Measurements from ENCODE around the gene ARNT2. TPM values are rescaled to one million over a fixed set of nuclear protein-coding genes. Genes with fewer than 3 reads are reported as not detected.

ARNT2 gene
- total and polyA plus RNA-seq, 2 of the 13 experiments (the other 11 are each of a cell fraction or from before 2014, with no cell fraction given), result 0.69 to 1.7 TPM

DNA sequence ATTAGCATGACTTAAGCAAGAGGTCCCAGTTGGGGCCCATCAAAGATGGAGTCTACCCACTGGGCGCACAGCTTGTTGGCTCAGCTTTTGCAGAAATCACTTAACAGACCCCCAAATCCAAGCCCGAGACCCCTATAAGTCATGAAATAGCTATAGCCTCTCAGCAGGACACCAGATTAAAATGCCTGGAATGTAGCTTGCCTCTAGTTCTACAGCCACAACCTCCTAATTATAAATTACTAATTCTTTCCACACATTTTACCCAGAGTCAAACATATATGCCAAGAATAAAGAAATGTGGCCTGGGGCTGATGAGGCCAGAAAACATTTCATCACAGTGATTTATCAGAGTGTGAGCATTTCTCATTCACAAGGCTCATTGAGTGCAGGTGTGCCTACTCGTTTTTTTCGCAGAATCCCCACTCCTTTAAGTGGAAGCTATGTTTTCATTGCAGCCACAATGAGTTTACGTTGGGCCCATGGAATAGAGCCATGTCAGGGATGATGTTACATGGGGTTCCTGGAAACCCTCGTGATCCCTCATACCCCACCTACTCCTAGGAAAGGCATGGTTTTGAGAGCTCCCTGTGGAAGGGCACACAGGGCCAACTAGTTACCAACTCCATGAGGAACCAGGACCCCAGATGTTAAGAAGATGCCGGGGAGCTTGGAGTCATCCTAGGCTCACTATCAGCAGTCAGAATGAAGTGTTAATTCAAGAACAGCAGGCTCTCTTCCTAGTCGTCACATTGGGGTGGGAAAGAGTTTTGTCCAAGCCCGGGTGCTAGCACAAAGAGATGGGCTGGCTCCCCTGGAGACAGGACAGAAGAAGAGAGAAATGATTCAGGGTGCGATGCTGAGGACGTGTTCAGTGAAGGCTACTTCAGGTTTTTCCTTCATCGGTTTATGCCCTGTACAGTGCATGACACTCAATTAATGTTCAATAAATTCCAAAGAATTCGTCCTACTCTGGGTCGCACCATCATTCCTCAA lies 200.7 kb downstream of the ARNT2 start:
- in situ Hi-C loops (cut with HindIII; ENCODE audit: extremely low pct_ligation_motif_present, low pct_unique_long_range_greater_than_20kb) (no loop called here), intact Hi-C loops (cut with micrococcal nuclease; ENCODE audit: unreplicated experiment) (no loop called here)
- no peaks in the 10 kb centered on the region for H3K36me3 ChIP-seq (replicated peaks in 1 of 2; ENCODE audit: control insufficient read depth in 1 of 2, insufficient read depth in 2 of 2, low read length in 2 of 2)
- ATAC-seq (no peak), DNase-seq (ENCODE audit: low spot score) (no peak), FAIRE-seq (no peak)
- peaks cover 2 to 38% of the 10 kb centered on the region in 2 experiments; a peak in 4 of 5 replicates for H3K27me3 ChIP-seq (ENCODE audit: control insufficient read depth in 1 of 2, insufficient read depth in 2 of 2, low read length in 2 of 2)
- H3K9ac ChIP-seq (ENCODE audit: insufficient read depth, low read depth, low read length), result no peak overlapping the region
- no peak overlapping the region for H3K4me2 ChIP-seq (ENCODE audit: low read depth, low read length)
- no peaks in the 10 kb centered on the region for H3K9me3 ChIP-seq (ENCODE audit: low read length)
- H3K4me1 ChIP-seq (ENCODE audit: insufficient read depth, low read length), result no peaks in the 10 kb centered on the region
- H3K79me2 ChIP-seq (ENCODE audit: insufficient read depth, low read length), result no peaks in the 10 kb centered on the region
- WGBS (ENCODE audit: low lambda C conversion rate), result 36% methylated on average over 13 of the region's 14 CpGs
- H4K20me1 ChIP-seq (ENCODE audit: insufficient read depth, low read length), result no peaks in the 10 kb centered on the region
- BruUV-seq (replicated peaks), result no TSS peak
- ChIA-PET POLR2A (no interaction called here), CTCF (ENCODE audit: low intra/inter-chr PET ratio, low total read pairs) (no interaction called here)
- H3K4me3 ChIP-seq (replicated peaks in 1 of 3; ENCODE audit: insufficient read depth in 1 of 3, low read depth in 2 of 3, low read length in 3 of 3), result no peak overlapping the region
- H2AFZ ChIP-seq (ENCODE audit: low read length), result no peak overlapping the region
- H3K27ac ChIP-seq (ENCODE audit: extremely low read length, insufficient read depth, low read length), result no peak overlapping the region
- no peak for TF ChIP-seq EHMT2 (IDR thresholded peaks at IDR 0.05; ENCODE audit: borderline replicate concordance, low read depth, low read length)
- TF ChIP-seq, protein P1, sequence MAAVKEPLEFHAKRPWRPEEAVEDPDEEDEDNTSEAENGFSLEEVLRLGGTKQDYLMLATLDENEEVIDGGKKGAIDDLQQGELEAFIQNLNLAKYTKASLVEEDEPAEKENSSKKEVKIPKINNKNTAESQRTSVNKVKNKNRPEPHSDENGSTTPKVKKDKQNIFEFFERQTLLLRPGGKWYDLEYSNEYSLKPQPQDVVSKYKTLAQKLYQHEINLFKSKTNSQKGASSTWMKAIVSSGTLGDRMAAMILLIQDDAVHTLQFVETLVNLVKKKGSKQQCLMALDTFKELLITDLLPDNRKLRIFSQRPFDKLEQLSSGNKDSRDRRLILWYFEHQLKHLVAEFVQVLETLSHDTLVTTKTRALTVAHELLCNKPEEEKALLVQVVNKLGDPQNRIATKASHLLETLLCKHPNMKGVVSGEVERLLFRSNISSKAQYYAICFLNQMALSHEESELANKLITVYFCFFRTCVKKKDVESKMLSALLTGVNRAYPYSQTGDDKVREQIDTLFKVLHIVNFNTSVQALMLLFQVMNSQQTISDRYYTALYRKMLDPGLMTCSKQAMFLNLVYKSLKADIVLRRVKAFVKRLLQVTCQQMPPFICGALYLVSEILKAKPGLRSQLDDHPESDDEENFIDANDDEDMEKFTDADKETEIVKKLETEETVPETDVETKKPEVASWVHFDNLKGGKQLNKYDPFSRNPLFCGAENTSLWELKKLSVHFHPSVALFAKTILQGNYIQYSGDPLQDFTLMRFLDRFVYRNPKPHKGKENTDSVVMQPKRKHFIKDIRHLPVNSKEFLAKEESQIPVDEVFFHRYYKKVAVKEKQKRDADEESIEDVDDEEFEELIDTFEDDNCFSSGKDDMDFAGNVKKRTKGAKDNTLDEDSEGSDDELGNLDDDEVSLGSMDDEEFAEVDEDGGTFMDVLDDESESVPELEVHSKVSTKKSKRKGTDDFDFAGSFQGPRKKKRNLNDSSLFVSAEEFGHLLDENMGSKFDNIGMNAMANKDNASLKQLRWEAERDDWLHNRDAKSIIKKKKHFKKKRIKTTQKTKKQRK (IDR thresholded peaks at IDR 0.05; ENCODE audit: low read length), result no peak
- TF ChIP-seq POGZ (CRISPR knock-in tag; IDR thresholded peaks at IDR 0.05), result no peak
- TF ChIP-seq, protein P2, sequence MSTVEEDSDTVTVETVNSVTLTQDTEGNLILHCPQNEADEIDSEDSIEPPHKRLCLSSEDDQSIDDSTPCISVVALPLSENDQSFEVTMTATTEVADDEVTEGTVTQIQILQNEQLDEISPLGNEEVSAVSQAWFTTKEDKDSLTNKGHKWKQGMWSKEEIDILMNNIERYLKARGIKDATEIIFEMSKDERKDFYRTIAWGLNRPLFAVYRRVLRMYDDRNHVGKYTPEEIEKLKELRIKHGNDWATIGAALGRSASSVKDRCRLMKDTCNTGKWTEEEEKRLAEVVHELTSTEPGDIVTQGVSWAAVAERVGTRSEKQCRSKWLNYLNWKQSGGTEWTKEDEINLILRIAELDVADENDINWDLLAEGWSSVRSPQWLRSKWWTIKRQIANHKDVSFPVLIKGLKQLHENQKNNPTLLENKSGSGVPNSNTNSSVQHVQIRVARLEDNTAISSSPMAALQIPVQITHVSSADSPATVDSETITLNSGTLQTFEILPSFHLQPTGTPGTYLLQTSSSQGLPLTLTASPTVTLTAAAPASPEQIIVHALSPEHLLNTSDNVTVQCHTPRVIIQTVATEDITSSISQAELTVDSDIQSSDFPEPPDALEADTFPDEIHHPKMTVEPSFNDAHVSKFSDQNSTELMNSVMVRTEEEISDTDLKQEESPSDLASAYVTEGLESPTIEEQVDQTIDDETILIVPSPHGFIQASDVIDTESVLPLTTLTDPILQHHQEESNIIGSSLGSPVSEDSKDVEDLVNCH (CRISPR knock-in tag; IDR thresholded peaks at IDR 0.05), result no peak
- TF ChIP-seq, protein P3, sequence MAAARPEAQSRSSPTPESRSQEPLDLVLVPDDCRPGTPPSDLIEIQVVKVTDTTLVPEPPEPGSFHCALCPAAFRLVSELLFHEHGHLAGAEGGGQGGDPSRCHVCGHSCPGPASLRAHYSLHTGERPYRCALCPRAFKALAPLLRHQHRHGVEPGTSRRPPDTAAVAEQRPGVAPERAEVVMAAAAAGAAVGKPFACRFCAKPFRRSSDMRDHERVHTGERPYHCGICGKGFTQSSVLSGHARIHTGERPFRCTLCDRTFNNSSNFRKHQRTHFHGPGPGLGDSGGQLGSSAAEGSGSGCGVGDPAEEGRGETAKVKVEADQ (CRISPR knock-in tag; IDR thresholded peaks at IDR 0.05; ENCODE audit: borderline replicate concordance), result no peak
- TF ChIP-seq, protein P4, sequence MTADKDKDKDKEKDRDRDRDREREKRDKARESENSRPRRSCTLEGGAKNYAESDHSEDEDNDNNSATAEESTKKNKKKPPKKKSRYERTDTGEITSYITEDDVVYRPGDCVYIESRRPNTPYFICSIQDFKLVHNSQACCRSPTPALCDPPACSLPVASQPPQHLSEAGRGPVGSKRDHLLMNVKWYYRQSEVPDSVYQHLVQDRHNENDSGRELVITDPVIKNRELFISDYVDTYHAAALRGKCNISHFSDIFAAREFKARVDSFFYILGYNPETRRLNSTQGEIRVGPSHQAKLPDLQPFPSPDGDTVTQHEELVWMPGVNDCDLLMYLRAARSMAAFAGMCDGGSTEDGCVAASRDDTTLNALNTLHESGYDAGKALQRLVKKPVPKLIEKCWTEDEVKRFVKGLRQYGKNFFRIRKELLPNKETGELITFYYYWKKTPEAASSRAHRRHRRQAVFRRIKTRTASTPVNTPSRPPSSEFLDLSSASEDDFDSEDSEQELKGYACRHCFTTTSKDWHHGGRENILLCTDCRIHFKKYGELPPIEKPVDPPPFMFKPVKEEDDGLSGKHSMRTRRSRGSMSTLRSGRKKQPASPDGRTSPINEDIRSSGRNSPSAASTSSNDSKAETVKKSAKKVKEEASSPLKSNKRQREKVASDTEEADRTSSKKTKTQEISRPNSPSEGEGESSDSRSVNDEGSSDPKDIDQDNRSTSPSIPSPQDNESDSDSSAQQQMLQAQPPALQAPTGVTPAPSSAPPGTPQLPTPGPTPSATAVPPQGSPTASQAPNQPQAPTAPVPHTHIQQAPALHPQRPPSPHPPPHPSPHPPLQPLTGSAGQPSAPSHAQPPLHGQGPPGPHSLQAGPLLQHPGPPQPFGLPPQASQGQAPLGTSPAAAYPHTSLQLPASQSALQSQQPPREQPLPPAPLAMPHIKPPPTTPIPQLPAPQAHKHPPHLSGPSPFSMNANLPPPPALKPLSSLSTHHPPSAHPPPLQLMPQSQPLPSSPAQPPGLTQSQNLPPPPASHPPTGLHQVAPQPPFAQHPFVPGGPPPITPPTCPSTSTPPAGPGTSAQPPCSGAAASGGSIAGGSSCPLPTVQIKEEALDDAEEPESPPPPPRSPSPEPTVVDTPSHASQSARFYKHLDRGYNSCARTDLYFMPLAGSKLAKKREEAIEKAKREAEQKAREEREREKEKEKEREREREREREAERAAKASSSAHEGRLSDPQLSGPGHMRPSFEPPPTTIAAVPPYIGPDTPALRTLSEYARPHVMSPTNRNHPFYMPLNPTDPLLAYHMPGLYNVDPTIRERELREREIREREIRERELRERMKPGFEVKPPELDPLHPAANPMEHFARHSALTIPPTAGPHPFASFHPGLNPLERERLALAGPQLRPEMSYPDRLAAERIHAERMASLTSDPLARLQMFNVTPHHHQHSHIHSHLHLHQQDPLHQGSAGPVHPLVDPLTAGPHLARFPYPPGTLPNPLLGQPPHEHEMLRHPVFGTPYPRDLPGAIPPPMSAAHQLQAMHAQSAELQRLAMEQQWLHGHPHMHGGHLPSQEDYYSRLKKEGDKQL (CRISPR knock-in tag; IDR thresholded peaks at IDR 0.05; ENCODE audit: low read depth), result no peak
- TF ChIP-seq ZNF460 (CRISPR knock-in tag; IDR thresholded peaks at IDR 0.05; ENCODE audit: borderline replicate concordance), result no peak
- TF ChIP-seq FOXA1 (IDR thresholded peaks at IDR 0.05), result no peak
- TF ChIP-seq FOXA1 (CRISPR knock-in tag; IDR thresholded peaks at IDR 0.05), result no peak

Data from HepG2 (cell line).